ENCODE measurements around the gene RTN4RL1. TPM values are rescaled to one million over a fixed set of nuclear protein-coding genes. Genes with fewer than 3 reads are reported as not detected.

RTN4RL1 gene
- total and polyA plus RNA-seq, 7 experiments from 2014 or later, result 0.19 to 1.5 (median 0.49) TPM; not detected in 2

DNA sequence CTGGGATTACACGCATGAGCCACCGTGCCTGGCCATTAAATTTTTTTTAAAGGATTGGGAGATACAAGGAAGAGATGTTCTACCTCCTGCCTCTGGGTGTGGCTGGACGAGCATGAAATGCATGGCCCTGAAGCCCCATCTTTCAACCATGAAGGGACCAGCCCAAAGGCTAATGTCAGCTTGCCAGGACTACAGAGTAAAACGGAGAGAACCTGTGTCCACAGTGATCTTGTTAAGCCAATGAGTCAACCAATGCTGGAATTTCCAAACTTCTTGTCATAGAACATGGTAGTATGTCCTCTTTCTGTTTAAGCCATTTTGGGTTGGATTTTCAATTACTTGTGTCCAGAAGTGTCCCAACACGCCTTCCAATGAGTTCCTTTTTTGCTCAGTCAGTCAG lies 71.3 kb downstream of the RTN4RL1 start:
- Mint-ChIP-seq H3K36me3 (no peaks in the 10 kb centered on the region), H3K4me3 (no peak overlapping the region), H3K27ac (no peak overlapping the region), H3K9me3 (peaks cover 0 to 5% (median 0%) of the 10 kb centered on the region in 11 donors), H3K4me1 (no peaks in the 10 kb centered on the region), H3K27me3 (no peaks in the 10 kb centered on the region)
- intact Hi-C loops (cut with micrococcal nuclease), result no loop called here
- Histone ChIP-seq H3K9me3 (ENCODE audit: control insufficient read depth in 2 of 3, low read length in 3 of 3) (no peaks in the 10 kb centered on the region), H3K27ac (ENCODE audit: low read depth, low read length) (no peak overlapping the region), H3K4me3 (ENCODE audit: low read length) (no peak overlapping the region), H3K4me1 (ENCODE audit: control insufficient read depth in 2 of 2, insufficient read depth in 2 of 2, low read length in 2 of 2) (no peaks in the 10 kb centered on the region), H3K27me3 (ENCODE audit: control insufficient read depth in 2 of 2, insufficient read depth in 2 of 2, low read length in 2 of 2) (no peaks in the 10 kb centered on the region), H3K36me3 (ENCODE audit: control insufficient read depth in 2 of 3, insufficient read depth in 3 of 3, low read length in 3 of 3) (no peaks in the 10 kb centered on the region)
- POLR2A ChIA-PET, result no interaction called here
- no peak for DNase-seq
- no peak for ATAC-seq
- CTCF ChIA-PET, result no interaction called here

DNA sequence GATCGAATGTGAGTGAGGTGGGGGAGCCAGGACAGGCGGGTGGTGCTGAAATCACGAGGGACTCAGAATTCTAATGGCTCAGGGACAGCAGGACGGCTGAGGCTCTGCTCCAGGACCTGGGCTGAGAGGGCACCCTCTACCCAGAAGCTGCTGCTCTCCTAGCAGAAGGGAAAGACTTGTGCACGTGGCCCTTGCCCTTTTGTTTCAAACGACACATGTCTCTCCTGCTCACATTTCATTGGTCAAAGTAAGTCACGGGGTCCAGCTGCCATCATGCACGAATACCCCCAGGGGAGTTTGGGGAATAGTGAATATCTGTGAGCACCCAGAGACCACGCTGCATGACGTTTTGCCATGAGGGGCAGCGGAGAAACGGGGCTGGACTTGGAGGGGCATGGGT lies 73.2 kb downstream of the RTN4RL1 start:
- no peak overlapping the region for H3K4me3 ChIP-seq (ENCODE audit: low read length)
- H3K4me3 Mint-ChIP-seq, result no peak overlapping the region
- H3K27me3 Mint-ChIP-seq, result no peaks in the 10 kb centered on the region
- no peaks in the 10 kb centered on the region for H3K36me3 Mint-ChIP-seq
- H3K4me1 ChIP-seq (ENCODE audit: control insufficient read depth in 2 of 2, insufficient read depth in 2 of 2, low read length in 2 of 2), result no peaks in the 10 kb centered on the region
- H3K27ac Mint-ChIP-seq, result no peak overlapping the region
- no peaks in the 10 kb centered on the region for H3K27me3 ChIP-seq (ENCODE audit: control insufficient read depth in 2 of 2, insufficient read depth in 2 of 2, low read length in 2 of 2)
- ChIA-PET POLR2A (no interaction called here), CTCF (no interaction called here)
- no peaks in the 10 kb centered on the region for H3K4me1 Mint-ChIP-seq
- intact Hi-C loops (cut with micrococcal nuclease), result no loop called here
- no peak for ATAC-seq
- H3K9me3 ChIP-seq (ENCODE audit: control insufficient read depth in 2 of 3, low read length in 3 of 3), result no peaks in the 10 kb centered on the region
- H3K9me3 Mint-ChIP-seq, result peaks cover 0 to 3% (median 0%) of the 10 kb centered on the region in 11 donors
- no peak overlapping the region for H3K27ac ChIP-seq (ENCODE audit: low read depth, low read length)
- no peak for DNase-seq
- no peaks in the 10 kb centered on the region for H3K36me3 ChIP-seq (ENCODE audit: control insufficient read depth in 2 of 3, insufficient read depth in 3 of 3, low read length in 3 of 3)

DNA sequence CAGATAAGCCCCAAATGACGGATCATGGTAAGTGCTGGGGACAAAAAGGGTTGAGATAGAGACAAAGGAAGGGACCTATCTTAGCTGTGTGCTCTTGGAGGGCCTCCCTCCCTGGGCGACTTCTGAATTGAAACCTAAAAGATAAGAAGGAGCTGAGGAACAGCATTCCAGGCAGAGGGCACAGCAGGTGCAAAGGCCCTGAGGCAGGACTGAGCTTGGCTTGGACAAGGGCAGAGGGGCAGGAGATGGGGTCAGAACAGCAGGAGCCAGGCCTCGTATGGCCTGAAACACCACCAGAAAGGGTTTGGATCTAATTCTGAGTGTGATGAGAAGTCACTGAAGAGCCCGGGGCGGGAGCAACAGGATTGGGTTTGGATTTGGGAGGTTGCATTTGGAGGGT lies 75.4 kb downstream of the RTN4RL1 start:
- no peaks in the 10 kb centered on the region for H3K36me3 ChIP-seq (ENCODE audit: control insufficient read depth in 2 of 3, insufficient read depth in 3 of 3, low read length in 3 of 3)
- ATAC-seq (no peak), DNase-seq (no peak)
- intact Hi-C loops (cut with micrococcal nuclease), result no loop called here
- H3K9me3 Mint-ChIP-seq, result peaks cover 0 to 5% (median 0%) of the 10 kb centered on the region in 11 donors
- no peaks in the 10 kb centered on the region for H3K27me3 ChIP-seq (ENCODE audit: control insufficient read depth in 2 of 2, insufficient read depth in 2 of 2, low read length in 2 of 2)
- no peak overlapping the region for H3K4me3 Mint-ChIP-seq
- CTCF ChIA-PET, result no interaction called here
- peaks cover 0 to 4% (median 0%) of the 10 kb centered on the region in 7 donors for H3K4me1 Mint-ChIP-seq
- no peaks in the 10 kb centered on the region for H3K36me3 Mint-ChIP-seq
- H3K27ac ChIP-seq (ENCODE audit: low read depth, low read length), result no peak overlapping the region
- no peak overlapping the region for H3K4me3 ChIP-seq (ENCODE audit: low read length)
- H3K27ac Mint-ChIP-seq, result no peak overlapping the region
- no peaks in the 10 kb centered on the region for H3K9me3 ChIP-seq (ENCODE audit: control insufficient read depth in 2 of 3, low read length in 3 of 3)
- no peaks in the 10 kb centered on the region for H3K27me3 Mint-ChIP-seq
- POLR2A ChIA-PET, result no interaction called here
- no peaks in the 10 kb centered on the region for H3K4me1 ChIP-seq (ENCODE audit: control insufficient read depth in 2 of 2, insufficient read depth in 2 of 2, low read length in 2 of 2)

DNA sequence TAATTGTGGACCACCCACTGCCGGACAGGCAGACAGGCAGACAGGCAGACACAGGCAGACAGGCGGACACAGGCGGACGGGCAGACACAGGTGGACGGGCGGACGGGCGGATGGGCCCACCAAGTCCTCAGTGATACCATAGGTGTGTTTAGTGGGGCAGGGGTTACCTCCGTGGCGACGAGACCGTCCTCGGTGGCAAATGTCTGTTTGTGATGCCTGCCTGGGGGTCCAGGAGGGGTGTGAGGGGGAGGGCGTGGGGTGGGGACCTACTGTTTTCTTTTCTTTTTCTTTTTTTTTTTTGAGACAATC lies 76.7 kb downstream of the RTN4RL1 start:
- H3K36me3 Mint-ChIP-seq, result no peaks in the 10 kb centered on the region
- H3K27ac ChIP-seq (ENCODE audit: low read depth, low read length), result no peak overlapping the region
- no peaks in the 10 kb centered on the region for H3K27me3 ChIP-seq (ENCODE audit: control insufficient read depth in 2 of 2, insufficient read depth in 2 of 2, low read length in 2 of 2)
- intact Hi-C loops (cut with micrococcal nuclease), result no loop called here
- H3K27ac Mint-ChIP-seq, result no peak overlapping the region
- no peaks in the 10 kb centered on the region for H3K27me3 Mint-ChIP-seq
- DNase-seq, result no peak
- CTCF ChIA-PET, result no interaction called here
- H3K4me1 ChIP-seq (ENCODE audit: control insufficient read depth in 2 of 2, insufficient read depth in 2 of 2, low read length in 2 of 2), result no peaks in the 10 kb centered on the region
- H3K9me3 ChIP-seq (ENCODE audit: control insufficient read depth in 2 of 3, low read length in 3 of 3), result no peaks in the 10 kb centered on the region
- H3K4me3 ChIP-seq (ENCODE audit: low read length), result no peak overlapping the region
- no peak overlapping the region for H3K4me3 Mint-ChIP-seq
- no peaks in the 10 kb centered on the region for H3K36me3 ChIP-seq (ENCODE audit: control insufficient read depth in 2 of 3, insufficient read depth in 3 of 3, low read length in 3 of 3)
- POLR2A ChIA-PET, result no interaction called here
- H3K4me1 Mint-ChIP-seq, result peaks cover 0 to 4% (median 0%) of the 10 kb centered on the region in 7 donors
- peaks cover 0 to 5% (median 0%) of the 10 kb centered on the region in 11 donors for H3K9me3 Mint-ChIP-seq
- no peak for ATAC-seq

DNA sequence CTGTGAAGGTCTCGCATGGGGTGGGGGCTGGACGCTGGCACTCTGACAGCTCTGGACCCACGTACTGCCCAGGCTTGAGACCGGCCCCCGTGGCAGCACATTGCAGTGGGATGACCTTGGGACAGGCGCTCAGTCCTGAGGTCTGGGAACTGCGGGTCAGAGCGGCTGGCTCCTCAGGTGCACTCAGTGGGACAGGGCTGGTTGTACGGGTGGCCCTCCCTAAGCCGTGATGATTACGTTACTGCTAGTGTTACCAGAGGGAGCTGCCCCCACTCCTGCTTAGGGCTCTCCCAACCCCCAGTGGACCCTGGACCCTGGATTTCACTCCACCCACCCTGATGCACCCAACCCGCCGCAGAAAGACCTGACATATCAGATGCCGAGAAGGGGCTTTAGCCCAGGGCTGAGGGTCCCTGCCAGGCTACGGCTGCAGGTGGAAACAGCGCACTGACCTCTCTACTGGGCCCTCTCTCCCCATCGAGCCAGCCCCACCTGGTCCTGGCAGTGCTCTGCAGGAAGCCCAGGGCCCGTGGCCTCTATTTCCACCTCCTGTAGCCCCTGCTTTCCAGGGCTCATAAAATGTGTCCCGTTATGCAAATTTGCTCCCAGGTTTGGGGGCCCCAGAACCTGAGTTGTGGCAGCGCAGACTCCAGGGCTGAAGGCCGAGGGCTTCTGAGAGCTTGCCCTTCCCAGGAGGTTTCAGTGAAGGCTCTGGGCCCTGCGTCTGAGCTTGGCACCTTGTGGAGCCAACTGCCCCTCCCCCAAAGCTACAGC lies 77.2 kb downstream of the RTN4RL1 start:
- no peak overlapping the region for H3K27ac ChIP-seq (ENCODE audit: low read depth, low read length)
- no peak overlapping the region for H3K4me3 ChIP-seq (ENCODE audit: low read length)
- Mint-ChIP-seq H3K27ac (no peak overlapping the region), H3K4me1 (peaks cover 0 to 4% (median 0%) of the 10 kb centered on the region in 7 donors), H3K36me3 (no peaks in the 10 kb centered on the region), H3K27me3 (no peaks in the 10 kb centered on the region), H3K9me3 (peaks cover 0 to 5% (median 0%) of the 10 kb centered on the region in 11 donors), H3K4me3 (no peak overlapping the region)
- DNase-seq, result no peak
- H3K36me3 ChIP-seq (ENCODE audit: control insufficient read depth in 2 of 3, insufficient read depth in 3 of 3, low read length in 3 of 3), result no peaks in the 10 kb centered on the region
- ChIA-PET POLR2A (no interaction called here), CTCF (no interaction called here)
- no peaks in the 10 kb centered on the region for H3K27me3 ChIP-seq (ENCODE audit: control insufficient read depth in 2 of 2, insufficient read depth in 2 of 2, low read length in 2 of 2)
- H3K4me1 ChIP-seq (ENCODE audit: control insufficient read depth in 2 of 2, insufficient read depth in 2 of 2, low read length in 2 of 2), result no peaks in the 10 kb centered on the region
- intact Hi-C loops (cut with micrococcal nuclease), result no loop called here
- ATAC-seq, result no peak
- no peaks in the 10 kb centered on the region for H3K9me3 ChIP-seq (ENCODE audit: control insufficient read depth in 2 of 3, low read length in 3 of 3)

DNA sequence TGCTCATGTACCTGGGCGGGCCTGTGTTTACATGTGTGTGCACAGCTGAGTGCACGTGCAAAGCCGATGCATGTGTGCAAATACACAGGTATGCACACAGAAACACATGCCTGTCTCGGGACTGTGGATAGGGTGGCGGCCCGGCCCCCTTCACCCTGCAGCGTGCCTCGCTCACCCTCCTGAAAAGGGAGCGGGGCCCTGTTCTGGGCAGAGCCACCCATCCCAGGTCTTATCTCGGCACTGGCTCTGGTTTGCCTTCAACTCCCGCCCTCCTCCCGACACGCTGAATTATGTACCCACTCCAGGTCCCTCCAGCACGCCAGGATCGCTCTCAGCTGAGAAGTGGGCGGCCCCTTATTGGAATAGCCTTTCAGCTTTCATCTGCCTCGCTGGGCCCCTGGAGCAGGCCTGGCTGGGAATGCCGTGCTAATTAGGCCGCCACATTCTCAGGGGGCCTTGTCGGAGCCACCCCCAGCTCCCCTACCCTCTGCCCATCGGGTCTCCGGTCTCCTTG lies 77.8 kb downstream of the RTN4RL1 start:
- ATAC-seq (no peak), DNase-seq (no peak)
- H3K36me3 ChIP-seq (ENCODE audit: control insufficient read depth in 2 of 3, insufficient read depth in 3 of 3, low read length in 3 of 3), result no peaks in the 10 kb centered on the region
- intact Hi-C loops (cut with micrococcal nuclease), result no loop called here
- ChIA-PET CTCF (no interaction called here), POLR2A (no interaction called here)
- H3K27ac ChIP-seq (ENCODE audit: low read depth, low read length), result no peak overlapping the region
- no peak overlapping the region for H3K4me3 Mint-ChIP-seq
- no peaks in the 10 kb centered on the region for H3K9me3 ChIP-seq (ENCODE audit: control insufficient read depth in 2 of 3, low read length in 3 of 3)
- H3K27me3 ChIP-seq (ENCODE audit: control insufficient read depth in 2 of 2, insufficient read depth in 2 of 2, low read length in 2 of 2), result no peaks in the 10 kb centered on the region
- H3K4me3 ChIP-seq (ENCODE audit: low read length), result no peak overlapping the region
- no peaks in the 10 kb centered on the region for H3K27me3 Mint-ChIP-seq
- no peak overlapping the region for H3K27ac Mint-ChIP-seq
- peaks cover 0 to 4% (median 0%) of the 10 kb centered on the region in 7 donors for H3K4me1 Mint-ChIP-seq
- peaks cover 0 to 5% (median 0%) of the 10 kb centered on the region in 11 donors for H3K9me3 Mint-ChIP-seq
- no peaks in the 10 kb centered on the region for H3K36me3 Mint-ChIP-seq
- no peaks in the 10 kb centered on the region for H3K4me1 ChIP-seq (ENCODE audit: control insufficient read depth in 2 of 2, insufficient read depth in 2 of 2, low read length in 2 of 2)

All from naive thymus-derived CD4-positive, alpha-beta T cell (primary cell).